IMR-90 (cell line): ENCODE measurements around the gene LRRK2.

Experiments
- BHLHE40 ChIP-seq: fragments of 150-350 bp; IDR thresholded peaks from 2 replicates; pipeline ENCODE4 v1.6.1; 2016; ENCODE audit warnings: mild to moderate bottlenecking, low read depth, low read length
- CTCF ChIP-seq: conservative IDR thresholded peaks from 2 replicates; pipeline ENCODE4 v1.5.1; 2012; ENCODE audit warnings: mild to moderate bottlenecking, low read depth, low read length, improper control_type of control experiment
- MAZ ChIP-seq: IDR thresholded peaks from 2 replicates; pipeline ENCODE4 v1.6.1; 2012; ENCODE audit warnings: low read depth, mild to moderate bottlenecking, low read length, improper control_type of control experiment, moderate library complexity, borderline replicate concordance
- MXI1 ChIP-seq: IDR thresholded peaks from 2 replicates; pipeline ENCODE4 v1.6.1; 2012; ENCODE audit warnings: low read depth, mild to moderate bottlenecking, low read length, moderate library complexity, borderline replicate concordance
- POLR2A ChIP-seq: IDR thresholded peaks from 2 replicates; pipeline ENCODE4 v1.6.1; 2012; ENCODE audit warnings: mild to moderate bottlenecking, low read depth, low read length
- RAD21 ChIP-seq: IDR thresholded peaks from 2 replicates; pipeline ENCODE4 v1.6.1; 2012; ENCODE audit warnings: low read length, improper control_type of control experiment
- RFX5 ChIP-seq: IDR thresholded peaks from 2 replicates; pipeline ENCODE4 v1.8.0; 2012; ENCODE audit warnings: low read depth, mild to moderate bottlenecking, low read length, moderate library complexity
- TF ChIP-seq, protein P1 (sequence below): fragments of 150-350 bp; IDR thresholded peaks from 2 replicates; pipeline ENCODE4 v1.6.1; 2017; ENCODE audit warnings: mild to moderate bottlenecking, antibody characterized with exemption, low read length, low read depth

DNA sequence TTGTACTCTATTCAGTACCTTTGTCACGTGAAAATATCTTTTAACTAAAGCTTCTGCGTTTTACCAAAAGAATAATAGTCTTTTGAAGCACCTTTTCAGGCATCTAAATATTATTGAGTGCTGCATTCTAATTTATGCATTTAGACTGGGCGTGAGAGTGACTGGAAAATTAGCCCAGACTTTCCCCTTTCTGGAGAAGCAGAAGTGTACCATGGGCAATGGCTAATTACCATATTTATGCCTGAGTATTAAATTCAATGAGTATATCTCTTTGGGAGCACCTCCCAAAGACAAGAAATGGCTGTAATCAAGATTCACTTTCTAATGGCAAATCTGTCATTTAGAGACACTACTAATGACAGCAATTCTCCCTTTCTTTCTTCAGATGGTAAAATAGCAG is 174.9 kb downstream of the LRRK2 start:
- TF ChIP-seq POLR2A (no peak), CTCF (no peak), RAD21 (no peak), BHLHE40 (no peak), RFX5 (no peak), MXI1 (no peak), MAZ (no peak)
- TF ChIP-seq, protein P1, sequence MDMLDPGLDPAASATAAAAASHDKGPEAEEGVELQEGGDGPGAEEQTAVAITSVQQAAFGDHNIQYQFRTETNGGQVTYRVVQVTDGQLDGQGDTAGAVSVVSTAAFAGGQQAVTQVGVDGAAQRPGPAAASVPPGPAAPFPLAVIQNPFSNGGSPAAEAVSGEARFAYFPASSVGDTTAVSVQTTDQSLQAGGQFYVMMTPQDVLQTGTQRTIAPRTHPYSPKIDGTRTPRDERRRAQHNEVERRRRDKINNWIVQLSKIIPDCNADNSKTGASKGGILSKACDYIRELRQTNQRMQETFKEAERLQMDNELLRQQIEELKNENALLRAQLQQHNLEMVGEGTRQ = no peak
